GM19099 (cell line): ENCODE measurements around the gene DIS3L.

Source experiments
- POLR2A ChIP-seq: IDR thresholded peaks from 3 replicates; pipeline ENCODE4 v1.6.1; 2011; ENCODE audit warnings: low read depth; ENCODE audit not compliant: insufficient read length; ENCODE audit errors: extremely low read depth

Gene DIS3L

DNA sequence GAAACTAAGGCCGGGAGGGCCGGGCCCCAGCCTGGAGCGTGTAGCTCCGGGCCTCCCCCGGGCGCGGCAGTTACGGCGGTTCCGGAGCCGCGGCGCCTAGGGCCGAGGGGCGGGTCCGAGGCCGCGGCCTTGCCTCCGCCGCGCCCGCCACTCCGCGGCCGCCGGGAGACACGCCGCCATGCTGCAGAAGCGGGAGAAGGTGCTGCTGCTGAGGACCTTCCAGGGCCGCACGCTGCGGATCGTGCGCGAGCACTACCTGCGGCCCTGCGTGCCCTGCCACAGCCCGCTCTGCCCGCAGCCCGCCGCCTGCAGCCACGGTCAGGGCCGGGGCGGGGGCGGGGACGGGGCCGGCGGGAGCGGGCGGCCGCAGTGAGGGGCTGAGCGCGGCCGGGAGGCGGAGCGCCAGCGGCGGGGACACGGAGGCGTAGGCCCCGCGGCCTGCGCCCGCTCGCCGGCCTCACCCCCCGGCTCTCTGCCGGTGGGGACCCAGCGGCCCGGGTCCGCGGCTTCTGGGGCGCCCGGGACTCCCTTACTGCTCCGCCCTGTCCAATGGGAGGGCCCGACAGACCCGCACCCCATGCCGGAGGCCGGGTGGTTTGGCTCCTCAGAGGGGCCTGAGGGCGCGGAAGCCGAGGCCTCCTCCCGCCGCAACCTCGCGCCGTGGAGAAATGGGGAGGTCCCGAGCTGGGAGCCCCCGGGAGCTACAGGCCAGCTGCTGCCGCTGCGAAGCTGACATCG is at the start of gene DIS3L:
Gene DIS3L, plus strand, starts transcription at position 150 of the 738 bp plus-strand sequence. Its CDS starts 29 bp downstream, at position 179.
- TF ChIP-seq POLR2A = peak; percentile 78

DNA sequence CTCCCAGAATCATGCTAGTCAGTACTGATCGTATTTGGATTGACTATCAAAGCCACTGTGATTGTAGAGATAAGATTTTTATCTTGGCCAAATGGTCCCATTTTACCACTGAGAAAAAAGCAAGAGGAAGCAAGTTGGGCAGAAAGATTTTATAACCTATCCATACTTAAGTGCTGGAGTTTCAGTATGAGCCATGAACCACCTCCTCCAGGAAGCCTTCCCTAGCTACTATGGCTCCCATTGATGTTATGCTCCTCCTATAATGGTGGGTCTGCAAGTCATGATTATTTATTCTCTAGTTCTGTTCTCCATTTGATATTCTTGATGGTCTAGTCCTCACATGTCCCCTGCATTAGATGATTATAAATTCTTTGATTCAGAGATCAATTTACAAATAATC is 46.4 kb upstream of the DIS3L start:
- TF ChIP-seq POLR2A = no peak

DNA sequence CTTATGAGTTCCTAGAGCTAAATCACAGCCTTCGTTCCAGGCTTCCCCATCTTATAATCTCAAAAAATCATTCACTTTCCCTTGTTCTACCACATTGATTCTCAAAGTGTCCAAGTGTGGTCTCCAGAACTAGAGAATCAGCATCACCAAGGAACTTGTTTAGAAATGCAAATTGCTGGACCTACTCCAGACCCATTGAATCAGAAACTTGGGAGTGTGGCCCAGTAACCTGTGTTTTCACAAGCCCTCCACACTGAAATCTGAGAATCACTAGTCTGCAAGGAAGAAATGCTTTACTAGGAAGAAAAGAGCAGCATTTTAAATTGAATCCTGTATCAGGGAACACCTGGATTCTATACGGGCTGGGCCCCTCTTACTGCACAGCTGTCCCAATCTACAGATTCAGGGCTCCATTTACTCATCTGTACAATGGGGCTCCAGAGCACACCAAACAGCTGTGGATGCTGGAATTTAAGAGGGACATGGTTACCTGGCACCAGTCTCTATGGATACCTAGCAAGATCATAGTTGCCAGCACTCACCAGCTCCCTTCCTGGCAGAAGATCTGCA is 43.7 kb upstream of the DIS3L start:
- TF ChIP-seq POLR2A = no peak

DNA sequence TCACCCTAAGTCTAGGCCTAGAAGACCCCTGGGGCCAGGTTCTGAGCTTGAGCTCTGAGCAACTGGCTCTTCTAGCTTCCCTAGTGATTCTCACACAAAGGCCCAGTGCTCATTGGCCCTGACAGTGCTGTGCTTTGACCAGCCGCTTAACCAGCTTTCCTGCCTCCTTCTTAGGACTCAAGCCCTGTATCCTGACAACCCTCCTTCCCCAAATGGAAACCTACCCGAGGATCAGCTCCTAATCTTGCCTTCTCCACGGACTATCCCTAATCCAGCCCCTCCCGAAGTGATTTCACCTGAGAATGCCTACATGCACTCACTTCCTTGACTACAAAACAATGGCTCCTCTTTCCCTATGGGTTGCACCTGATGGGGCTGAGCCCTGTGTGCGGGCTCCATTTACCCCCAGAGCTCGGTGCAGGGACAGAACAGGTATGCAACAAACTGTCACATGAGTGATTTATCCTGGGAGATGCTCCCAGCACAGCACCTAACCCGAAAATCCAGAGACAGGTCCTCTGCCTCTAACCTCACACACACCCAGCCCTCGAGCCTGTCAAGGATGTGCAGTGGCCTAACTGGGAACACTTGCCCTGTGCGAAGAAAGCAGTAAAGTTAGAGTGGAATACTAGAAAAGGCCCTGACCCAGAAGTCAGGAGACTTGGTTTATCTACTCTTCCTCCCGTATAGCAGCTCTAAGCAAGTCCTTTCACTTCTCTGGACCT is 42.1 kb upstream of the DIS3L start:
- TF ChIP-seq POLR2A = no peak

DNA sequence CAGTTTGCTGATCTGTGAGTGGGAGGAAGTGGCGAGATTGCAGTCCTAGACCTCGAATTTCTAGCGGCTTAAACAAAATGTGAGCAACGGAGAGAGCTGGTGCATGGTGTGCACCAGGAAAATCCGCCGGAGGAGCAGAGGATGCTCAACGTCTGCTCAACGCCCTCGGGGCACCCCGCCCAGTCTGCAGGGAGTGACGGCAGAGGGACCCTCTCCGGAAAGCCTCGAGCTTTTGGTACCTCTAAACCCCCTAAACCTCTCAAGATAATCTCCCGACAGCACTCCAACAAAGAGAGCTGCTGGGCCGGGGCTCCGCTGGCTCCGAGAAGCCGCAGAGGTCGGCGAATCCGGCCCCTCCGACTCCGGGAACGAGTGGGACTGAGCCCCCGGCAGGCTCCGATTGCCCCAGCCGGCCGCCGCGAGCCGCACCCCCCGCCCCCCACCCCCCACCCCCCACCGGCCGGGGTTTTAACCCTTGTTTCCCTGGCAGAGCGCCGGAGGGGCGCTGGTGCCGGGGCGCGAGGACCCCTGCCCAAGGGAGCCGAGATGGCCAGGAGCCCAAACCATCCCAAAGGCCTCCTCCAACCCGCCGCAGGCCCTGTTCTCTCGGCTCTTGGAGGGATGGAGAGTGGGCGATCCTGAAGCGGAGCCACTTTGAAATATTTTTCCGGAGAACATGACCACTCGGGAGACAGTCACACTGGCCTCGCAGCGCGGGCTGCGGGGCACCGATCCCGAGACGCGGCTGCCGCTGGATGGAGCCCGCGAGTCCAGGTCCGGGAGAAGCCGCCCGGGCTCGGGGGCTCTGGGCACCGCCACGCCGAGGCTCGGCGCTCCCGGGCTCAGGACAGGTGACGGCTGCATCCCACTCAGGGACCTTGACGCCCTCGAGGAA is 41.3 kb upstream of the DIS3L start:
- TF ChIP-seq POLR2A = no peak

DNA sequence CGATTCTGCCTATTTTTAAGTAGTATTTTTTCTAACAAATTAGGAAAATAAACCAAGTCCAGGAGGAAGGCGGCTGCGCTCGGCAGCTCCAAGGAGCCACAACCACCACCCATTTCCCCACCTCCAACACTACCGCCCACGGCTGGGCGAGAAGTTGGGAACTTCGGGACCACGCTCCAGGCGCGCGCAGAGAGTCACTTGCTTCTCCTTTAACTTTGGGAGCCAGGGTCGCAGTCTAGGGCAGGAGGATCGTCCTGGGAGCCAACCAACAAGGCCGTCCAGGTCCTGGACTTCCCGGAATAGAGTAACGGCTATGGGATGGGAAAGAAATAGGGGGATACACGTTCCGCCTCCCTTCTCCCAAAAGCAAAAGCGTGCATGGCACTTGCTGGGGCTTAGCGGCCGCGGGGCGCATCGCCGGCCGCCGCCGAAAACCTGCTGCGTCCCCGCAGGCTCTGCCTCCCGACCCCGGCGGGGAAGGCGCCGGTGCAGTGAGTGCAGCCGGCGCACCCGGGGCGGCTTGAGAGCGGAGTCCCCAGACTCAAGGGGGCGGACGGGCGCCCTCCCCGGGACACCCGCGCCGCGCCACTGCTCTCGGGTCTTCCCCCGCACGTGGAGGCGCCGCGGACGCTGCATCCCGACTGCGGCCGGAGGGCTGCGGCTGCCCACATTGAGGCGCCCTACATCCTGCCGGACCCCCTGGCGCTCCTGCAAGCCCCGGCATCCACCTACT is 40.5 kb upstream of the DIS3L start:
- TF ChIP-seq POLR2A = no peak

DNA sequence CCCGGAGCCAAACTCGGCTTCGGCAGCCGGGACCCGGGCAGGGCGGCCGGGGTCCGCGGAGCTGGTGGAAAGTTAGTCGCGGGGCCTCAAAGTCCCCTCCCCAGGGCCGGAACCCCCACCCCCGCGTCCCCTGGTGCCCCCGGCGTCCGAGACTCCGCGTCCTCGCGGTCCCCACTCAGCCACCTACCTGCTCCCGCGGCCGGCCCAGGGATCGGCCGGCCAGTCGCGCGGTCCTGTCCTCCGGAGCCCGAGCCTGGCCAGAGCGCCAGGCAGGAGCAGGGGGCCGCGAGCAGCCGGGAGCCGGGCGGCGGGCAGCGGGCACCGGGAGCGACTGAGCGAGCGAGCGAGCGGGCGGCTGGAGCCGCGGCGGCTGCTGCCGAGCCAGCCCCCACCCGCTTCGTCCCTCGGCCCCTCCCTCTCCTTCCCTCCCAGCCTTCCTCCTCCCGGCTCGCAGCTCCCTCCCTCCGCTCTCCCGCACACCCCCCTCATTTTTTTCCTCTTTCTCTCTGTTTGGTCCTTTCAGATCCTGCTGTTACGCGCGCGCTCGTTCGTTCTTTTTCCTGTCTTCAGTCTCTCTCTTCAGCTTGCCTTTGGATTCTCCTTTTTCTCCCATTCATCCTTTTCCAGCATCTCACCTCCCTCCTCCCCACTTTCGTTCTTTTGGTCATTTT is 39.8 kb upstream of the DIS3L start, which contains the start of gene MEGF11:
Gene MEGF11, minus strand, starts transcription at position 333 of the 671 bp plus-strand sequence. CDS start 125,347 bp downstream, outside the sequence.
- TF ChIP-seq POLR2A = no peak

DNA sequence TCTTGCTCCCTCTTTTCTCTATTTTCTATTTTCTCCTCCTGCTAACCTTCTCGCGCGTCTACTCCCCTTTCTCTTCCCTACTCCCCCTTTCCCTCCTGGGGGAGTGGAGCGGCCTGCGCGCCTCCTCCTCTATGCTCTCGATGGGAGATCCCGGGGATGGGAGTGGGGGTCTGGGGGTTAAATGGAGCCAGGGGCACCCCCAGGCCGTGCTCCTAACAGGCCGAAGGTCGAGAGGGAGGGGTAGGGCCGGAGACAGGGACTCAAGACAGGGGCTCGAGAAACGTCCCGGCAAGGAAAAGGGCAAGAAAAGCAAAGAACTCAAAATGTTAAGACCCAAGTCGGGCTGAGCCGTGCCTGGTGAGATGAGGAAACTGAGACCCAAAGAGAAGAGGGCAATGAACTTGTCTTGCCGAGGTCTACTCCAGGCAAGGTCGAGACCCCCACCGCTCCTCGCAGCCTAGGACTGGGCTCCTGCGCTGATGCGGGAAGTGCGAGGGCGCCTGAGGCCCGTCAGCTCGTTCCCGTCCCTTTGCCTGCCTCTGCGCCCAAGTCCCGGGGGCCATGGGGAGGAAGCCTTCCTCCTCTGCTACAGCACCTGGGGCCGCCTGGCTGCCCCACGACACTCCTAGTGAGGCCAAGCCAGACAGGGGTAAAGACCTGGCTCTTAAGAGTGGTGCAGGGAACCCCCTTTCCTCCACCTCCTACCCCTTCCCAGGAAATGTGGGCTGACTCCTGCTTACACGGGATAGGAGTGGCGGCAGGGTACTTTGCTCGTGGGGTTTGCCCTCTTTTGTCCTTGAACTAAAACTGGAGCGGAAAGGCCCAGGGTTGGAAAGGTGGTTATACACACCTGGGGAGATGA is 39.0 kb upstream of the DIS3L start:
- TF ChIP-seq POLR2A = no peak

DNA sequence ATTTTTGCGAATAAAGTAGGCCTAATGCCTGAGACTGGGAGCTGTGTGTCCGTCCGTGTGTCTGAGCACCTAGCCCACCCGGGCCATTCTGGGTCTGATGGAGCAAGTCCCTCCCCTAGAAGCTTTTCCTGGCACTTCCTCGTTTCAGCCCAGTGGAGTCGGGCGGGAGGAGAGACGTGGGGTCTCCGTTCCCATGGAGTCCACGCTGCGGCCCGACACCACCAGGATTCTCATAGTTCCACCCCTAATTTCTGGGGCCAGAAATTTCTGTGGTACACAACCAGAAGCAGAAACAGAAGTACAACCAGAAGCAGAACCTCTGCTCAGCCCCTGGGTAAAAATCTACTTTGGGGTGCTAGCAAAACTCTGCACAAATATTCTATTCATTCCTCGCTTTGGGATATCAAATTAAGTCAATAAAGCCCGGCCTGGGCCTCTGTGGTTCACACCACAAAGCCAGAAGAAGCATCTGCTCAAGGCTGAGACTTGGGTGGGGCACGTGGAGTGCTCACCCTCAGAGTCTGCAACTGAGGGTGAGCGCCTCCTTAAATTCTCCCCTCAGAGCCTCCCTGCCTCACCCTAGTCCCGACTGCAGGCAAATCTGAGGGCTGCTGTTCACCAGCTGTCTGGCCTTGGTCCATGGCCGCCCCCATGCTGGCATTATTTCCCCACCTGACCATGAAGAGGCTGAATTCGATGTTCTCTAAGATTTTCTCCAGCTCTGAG is 38.3 kb upstream of the DIS3L start:
- no peak for TF ChIP-seq POLR2A

DNA sequence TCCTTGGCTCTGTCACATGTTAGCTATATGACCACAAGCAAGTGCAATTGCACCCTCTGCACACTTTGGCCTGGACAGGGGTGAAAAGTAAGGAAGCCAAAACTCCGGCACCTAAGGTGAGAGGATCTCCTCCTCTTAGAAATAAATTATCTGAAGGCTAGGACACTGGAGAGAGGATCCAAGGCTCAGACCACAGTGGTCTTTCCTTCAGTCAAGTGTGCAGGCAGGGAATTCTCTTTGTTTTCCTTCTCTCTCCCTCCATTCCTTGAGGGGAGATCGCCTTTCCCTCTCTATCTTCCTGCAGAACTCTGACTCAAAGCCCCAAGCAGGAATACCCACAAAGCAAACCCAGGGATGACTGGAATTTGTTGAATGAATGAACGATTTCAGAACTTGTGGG is 36.7 kb upstream of the DIS3L start:
- no peak for TF ChIP-seq POLR2A

DNA sequence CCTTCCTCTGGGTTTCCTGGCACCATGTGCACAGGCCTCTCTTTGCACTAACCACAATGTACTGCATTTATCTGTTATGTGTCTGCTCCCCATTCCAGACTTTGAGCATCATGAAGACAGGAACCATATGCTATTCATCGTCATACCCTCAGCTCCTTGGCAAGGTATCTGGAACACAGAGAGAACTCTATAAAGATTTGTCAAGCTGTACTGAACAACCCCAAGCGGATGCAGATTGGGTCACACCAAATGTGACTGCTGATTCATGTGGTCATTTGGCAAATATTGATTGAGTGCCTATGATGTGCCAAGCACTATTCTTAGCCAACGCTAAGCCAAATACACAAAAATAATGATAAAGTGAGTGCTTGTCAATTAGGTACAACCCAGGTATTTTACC is 32.3 kb upstream of the DIS3L start:
- no peak for TF ChIP-seq POLR2A

DNA sequence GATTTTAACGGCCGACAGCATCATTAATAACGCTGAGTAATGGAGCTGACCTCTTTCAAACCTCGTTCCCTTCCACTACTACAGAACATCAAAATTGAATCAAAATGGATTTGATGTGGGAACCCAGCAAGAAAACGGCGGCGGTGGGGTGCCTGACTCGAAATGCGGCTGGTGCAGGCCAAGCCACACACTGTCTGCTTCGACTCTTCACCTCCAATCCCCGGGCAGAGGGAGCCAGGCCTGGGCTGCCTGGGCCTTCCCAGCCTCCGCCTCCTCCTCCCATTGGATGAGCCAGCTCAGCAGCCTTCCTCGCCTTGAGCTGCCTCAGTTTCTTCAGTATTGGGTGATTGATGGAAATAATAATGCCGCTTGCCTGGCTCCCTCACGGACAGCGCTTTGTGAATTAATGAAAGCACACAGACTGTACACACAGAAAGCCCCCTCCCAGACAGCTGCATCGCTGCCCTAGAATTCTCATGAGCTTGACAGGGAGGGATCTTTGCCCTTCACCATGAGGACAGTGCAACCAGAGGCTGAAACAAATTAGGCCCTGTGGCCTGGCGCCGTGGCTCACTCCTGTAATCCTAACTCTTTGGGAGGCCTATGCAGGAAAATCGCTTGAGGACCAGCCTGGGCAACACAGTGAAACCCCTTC is 28.4 kb upstream of the DIS3L start:
- TF ChIP-seq POLR2A = no peak
